ENCODE measurements around the gene ELL. TPM values are rescaled to one million over a fixed set of nuclear protein-coding genes. Genes with fewer than 3 reads are reported as not detected.

The ELL gene
- total RNA-seq, 1 experiment from 2014 or later: 22.9 TPM

DNA sequence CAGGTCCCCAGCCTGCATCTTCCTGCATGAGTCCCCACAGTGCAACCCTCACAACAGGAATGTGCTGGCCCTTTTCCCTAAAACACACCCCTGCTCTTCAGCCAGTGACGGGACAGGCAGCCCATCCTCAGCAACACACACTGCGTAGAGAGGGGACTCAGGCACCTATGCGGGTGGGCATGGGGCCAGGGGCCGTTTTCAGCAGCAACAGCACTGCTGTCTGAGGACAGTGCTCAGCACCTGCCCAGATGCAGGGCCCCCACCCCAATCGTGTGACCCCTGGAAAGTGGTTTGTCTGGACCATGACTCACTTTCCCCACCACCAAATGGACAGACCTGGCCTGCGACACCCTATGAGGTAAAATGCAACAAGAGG lies 55.9 kb downstream of the ELL start:
- H3K27ac ChIP-seq (ENCODE audit: low read depth, low read length): no peak overlapping the region
- H3K9me2 ChIP-seq (ENCODE audit: insufficient read depth): no peaks in the 10 kb centered on the region
- H3K27me3 ChIP-seq (ENCODE audit: insufficient read depth, low read length): no peaks in the 10 kb centered on the region
- no peak overlapping the region for H2AFZ ChIP-seq (ENCODE audit: low read depth, low read length, poor library complexity, severe bottlenecking)
- no TSS peak for BruUV-seq (replicated peaks)
- ChIA-PET RAD21 (ENCODE audit: low non-redundant PET in 1 of 2, low total read pairs in 2 of 2, uncharacterized antibody in 2 of 2, unreplicated experiment in 2 of 2) (no interaction called here), CTCF (no interaction called here), POLR2A (no interaction called here)
- intact Hi-C loops (cut with micrococcal nuclease): loop anchor here (5.0 kb wide), 3 partner anchors 106 to 211 kb away; partner anchors contain the start of gene UBA52
- ATAC-seq (no peak), DNase-seq (ENCODE audit: low read depth, low spot score) (no peak)
- peaks cover 13 to 32% of the 10 kb centered on the region in 2 experiments for H3K4me1 ChIP-seq (ENCODE audit: control insufficient read depth in 1 of 2, insufficient read depth in 2 of 2, low read length in 2 of 2)
- no peaks in the 10 kb centered on the region for H4K20me1 ChIP-seq (ENCODE audit: insufficient read depth)
- H3K9me3 ChIP-seq (ENCODE audit: control insufficient read depth in 1 of 2, insufficient read depth in 1 of 2, low read depth in 1 of 2, low read length in 2 of 2): no peaks in the 10 kb centered on the region
- no peak overlapping the region for H3K4me2 ChIP-seq (ENCODE audit: low read length)
- H3K9ac ChIP-seq (ENCODE audit: low read length): no peak overlapping the region
- H3K36me3 ChIP-seq (ENCODE audit: control insufficient read depth in 1 of 2, insufficient read depth in 2 of 2, low read length in 2 of 2): peaks cover 8% of the 10 kb centered on the region in 2 experiments; a peak in 3 of 4 replicates
- no peak overlapping the region for H3K4me3 ChIP-seq (replicated peaks in 1 of 2; ENCODE audit: low read depth in 1 of 2, low read length in 2 of 2)
- H3K79me2 ChIP-seq (ENCODE audit: insufficient read depth, low read length): peaks cover 19% of the 10 kb centered on the region; the same call in 1 of the 2 replicates
- TF ChIP-seq, protein P1, sequence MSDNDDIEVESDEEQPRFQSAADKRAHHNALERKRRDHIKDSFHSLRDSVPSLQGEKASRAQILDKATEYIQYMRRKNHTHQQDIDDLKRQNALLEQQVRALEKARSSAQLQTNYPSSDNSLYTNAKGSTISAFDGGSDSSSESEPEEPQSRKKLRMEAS (IDR thresholded peaks at IDR 0.05): no peak
- TF ChIP-seq SIN3A (IDR thresholded peaks at IDR 0.05; ENCODE audit: low read depth): no peak
- no peak for TF ChIP-seq EZH2phosphoT487 (IDR thresholded peaks at IDR 0.05; ENCODE audit: borderline replicate concordance)
- TF ChIP-seq FOSL1 (IDR thresholded peaks at IDR 0.05; ENCODE audit: low read depth): no peak
- no peak for TF ChIP-seq ATF3 (IDR thresholded peaks at IDR 0.05)
- TF ChIP-seq, protein P2, sequence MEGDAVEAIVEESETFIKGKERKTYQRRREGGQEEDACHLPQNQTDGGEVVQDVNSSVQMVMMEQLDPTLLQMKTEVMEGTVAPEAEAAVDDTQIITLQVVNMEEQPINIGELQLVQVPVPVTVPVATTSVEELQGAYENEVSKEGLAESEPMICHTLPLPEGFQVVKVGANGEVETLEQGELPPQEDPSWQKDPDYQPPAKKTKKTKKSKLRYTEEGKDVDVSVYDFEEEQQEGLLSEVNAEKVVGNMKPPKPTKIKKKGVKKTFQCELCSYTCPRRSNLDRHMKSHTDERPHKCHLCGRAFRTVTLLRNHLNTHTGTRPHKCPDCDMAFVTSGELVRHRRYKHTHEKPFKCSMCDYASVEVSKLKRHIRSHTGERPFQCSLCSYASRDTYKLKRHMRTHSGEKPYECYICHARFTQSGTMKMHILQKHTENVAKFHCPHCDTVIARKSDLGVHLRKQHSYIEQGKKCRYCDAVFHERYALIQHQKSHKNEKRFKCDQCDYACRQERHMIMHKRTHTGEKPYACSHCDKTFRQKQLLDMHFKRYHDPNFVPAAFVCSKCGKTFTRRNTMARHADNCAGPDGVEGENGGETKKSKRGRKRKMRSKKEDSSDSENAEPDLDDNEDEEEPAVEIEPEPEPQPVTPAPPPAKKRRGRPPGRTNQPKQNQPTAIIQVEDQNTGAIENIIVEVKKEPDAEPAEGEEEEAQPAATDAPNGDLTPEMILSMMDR (IDR thresholded peaks at IDR 0.05 in 2 of 3, conservative IDR thresholded peaks at IDR 0.05 in 1 of 3; ENCODE audit: borderline replicate concordance in 1 of 3, insufficient read depth in 1 of 3, low read depth in 2 of 3, low read length in 2 of 3): no peak
